H9 (cell line): ENCODE data around the gene IGF1R. TPM values are rescaled to one million over a fixed set of nuclear protein-coding genes. Genes with fewer than 3 reads are reported as not detected.

ENCODE experiments used
- DNase-seq: peaks from one replicate; pipeline ENCODE4 v3.0.0-alpha.2; 2017
- H2AFZ ChIP-seq: one replicate; pipeline ENCODE4 v1.6.1; 2013; ENCODE audit warnings: mild to moderate bottlenecking, low read length, control low read depth, moderate library complexity
- H2AK5ac ChIP-seq: 2 replicates; pipeline ENCODE4 v1.6.1; 2013; ENCODE audit warnings: low read length, control low read depth, mixed read lengths; ENCODE audit not compliant: insufficient read length
- H2BK120ac ChIP-seq: one replicate; pipeline ENCODE4 v1.6.1; 2013; ENCODE audit warnings: low read depth, mild to moderate bottlenecking, low read length, control low read depth, inconsistent platforms; ENCODE audit not compliant: poor library complexity, severe bottlenecking
- H2BK12ac ChIP-seq: 2 replicates; pipeline ENCODE4 v1.6.1; 2013; ENCODE audit warnings: low read length, control low read depth, mixed read lengths, low read depth; ENCODE audit not compliant: insufficient read length
- H2BK15ac ChIP-seq: 2 replicates; pipeline ENCODE4 v1.6.1; 2013; ENCODE audit warnings: low read depth, low read length, control low read depth
- H2BK20ac ChIP-seq: one replicate; pipeline ENCODE4 v1.6.1; 2013; ENCODE audit warnings: low read depth, mild to moderate bottlenecking, low read length, control low read depth, inconsistent platforms; ENCODE audit not compliant: poor library complexity, severe bottlenecking
- H2BK5ac ChIP-seq: 2 replicates; pipeline ENCODE4 v1.6.1; 2013; ENCODE audit warnings: low read length, control low read depth, mixed read lengths; ENCODE audit not compliant: insufficient read length
- H3K14ac ChIP-seq: 2 replicates; pipeline ENCODE4 v1.6.1; 2013; ENCODE audit warnings: low read length, control low read depth; ENCODE audit not compliant: insufficient read depth
- H3K18ac ChIP-seq: 2 replicates; pipeline ENCODE4 v1.6.1; 2013; ENCODE audit warnings: low read depth, mild to moderate bottlenecking, mixed read lengths, low read length, control low read depth; ENCODE audit not compliant: insufficient read length
- H3K23ac ChIP-seq: 2 replicates; pipeline ENCODE4 v1.6.1; 2013; ENCODE audit warnings: low read length, control low read depth, mixed read lengths, low read depth; ENCODE audit not compliant: insufficient read length
- H3K23me2 ChIP-seq: 2 replicates; pipeline ENCODE4 v1.6.1; 2013; ENCODE audit warnings: low read depth, mild to moderate bottlenecking, mixed read lengths, low read length, control low read depth; ENCODE audit not compliant: insufficient read length, poor library complexity, severe bottlenecking
- H3K27ac ChIP-seq: 2 replicates; pipeline ENCODE4 v1.5.1; 2013; ENCODE audit warnings: low read length, control low read depth, mixed read lengths, low read depth; ENCODE audit not compliant: insufficient read length
- H3K27me3 ChIP-seq: 2 replicates; pipeline ENCODE4 v1.6.1; 2013; ENCODE audit warnings: low read length, control low read depth, inconsistent platforms; ENCODE audit not compliant: insufficient read depth
- H3K4ac ChIP-seq: 2 replicates; pipeline ENCODE4 v1.6.1; 2013; ENCODE audit warnings: low read depth, mild to moderate bottlenecking, control low read depth, inconsistent platforms, low read length, moderate library complexity
- H3K4me1 ChIP-seq: 2 replicates; pipeline ENCODE4 v1.6.1; 2013; ENCODE audit warnings: low read length, control low read depth, inconsistent platforms; ENCODE audit not compliant: insufficient read depth
- H3K4me2 ChIP-seq: 2 replicates; pipeline ENCODE4 v1.6.1; 2013; ENCODE audit warnings: low read length, control low read depth, mixed read lengths; ENCODE audit not compliant: insufficient read length, insufficient read depth
- H3K56ac ChIP-seq: 2 replicates; pipeline ENCODE4 v1.6.1; 2013; ENCODE audit warnings: low read depth, mild to moderate bottlenecking, mixed read lengths, low read length, control low read depth; ENCODE audit not compliant: insufficient read length
- H3K79me1 ChIP-seq: 2 replicates; pipeline ENCODE4 v1.6.1; 2013; ENCODE audit warnings: low read depth, mild to moderate bottlenecking, moderate library complexity, low read length, control low read depth, inconsistent platforms; ENCODE audit not compliant: insufficient read depth, poor library complexity, severe bottlenecking
- H3K79me2 ChIP-seq: 2 replicates; pipeline ENCODE4 v1.6.1; 2013; ENCODE audit warnings: low read length, control low read depth, inconsistent platforms; ENCODE audit not compliant: insufficient read depth
- H3K9ac ChIP-seq: 2 replicates; pipeline ENCODE4 v1.6.1; 2013; ENCODE audit warnings: low read length, control low read depth, mixed read lengths; ENCODE audit not compliant: insufficient read length; ENCODE audit errors: extremely low read depth
- H3K9me3 ChIP-seq: one replicate; pipeline ENCODE4 v1.6.1; 2013; ENCODE audit warnings: low read depth, low read length, inconsistent platforms; ENCODE audit not compliant: control insufficient read depth
- H3T11ph ChIP-seq: one replicate; pipeline ENCODE4 v1.6.1; 2013; ENCODE audit warnings: mild to moderate bottlenecking, low read length, control low read depth, inconsistent platforms
- H4K20me1 ChIP-seq: one replicate; pipeline ENCODE4 v1.6.1; 2013; ENCODE audit not compliant: control insufficient read depth, insufficient read length, insufficient read depth
- H4K5ac ChIP-seq: 2 replicates; pipeline ENCODE4 v1.6.1; 2013; ENCODE audit warnings: low read depth, mild to moderate bottlenecking, mixed read lengths, low read length, control low read depth; ENCODE audit not compliant: insufficient read length
- H4K8ac ChIP-seq: replicated peaks from 2 replicates; pipeline ENCODE4 v1.6.1; 2013; ENCODE audit warnings: low read length, control low read depth, mixed read lengths, low read depth; ENCODE audit not compliant: insufficient read length
- H4K91ac ChIP-seq: 2 replicates; pipeline ENCODE4 v1.6.1; 2013; ENCODE audit warnings: low read depth, mild to moderate bottlenecking, moderate library complexity, mixed read lengths, low read length, control low read depth; ENCODE audit not compliant: insufficient read length
- H3K27ac Mint-ChIP-seq, 3 experiments: 2 replicates in 2 of 3; 3 replicates in 1 of 3; pipeline ENCODE4 v1.8.0; 2020 to 2021; ENCODE audit warnings: mixed read lengths in 3 of 3, mild to moderate bottlenecking in 1 of 3, moderate library complexity in 1 of 3
- H3K27me3 Mint-ChIP-seq: 2 replicates; pipeline ENCODE4 v1.8.0; 2021; ENCODE audit warnings: low read depth, mild to moderate bottlenecking, moderate library complexity, mixed read lengths
- H3K36me3 Mint-ChIP-seq, 3 experiments: 2 replicates in 2 of 3; 3 replicates in 1 of 3; pipeline ENCODE4 v1.8.0; 2020 to 2021; ENCODE audit warnings: low read depth in 3 of 3, mixed read lengths in 3 of 3; ENCODE audit not compliant: insufficient read depth in 1 of 3
- H3K4me1 Mint-ChIP-seq, 2 experiments: 2 replicates each; pipeline ENCODE4 v1.8.0; 2020; ENCODE audit warnings: mixed read lengths in 2 of 2
- H3K4me3 Mint-ChIP-seq, 2 experiments: 2 replicates in 1 of 2; 3 replicates in 1 of 2; pipeline ENCODE4 v1.8.0; 2020 to 2021; ENCODE audit warnings: mild to moderate bottlenecking in 2 of 2, mixed read lengths in 2 of 2, moderate library complexity in 1 of 2
- H3K9me3 Mint-ChIP-seq, 2 experiments: 2 replicates in 1 of 2; 3 replicates in 1 of 2; pipeline ENCODE4 v1.8.0; 2020; ENCODE audit warnings: mild to moderate bottlenecking in 2 of 2, mixed read lengths in 2 of 2, moderate library complexity in 1 of 2
- CTCF ChIP-seq: fragments of 200-600 bp; sonication (generic); conservative IDR thresholded peaks from 3 replicates; pipeline ENCODE4 v1.8.0; 2021; ENCODE audit warnings: antibody characterized with exemption, mild to moderate bottlenecking
- WGBS: extraction: QIAGEN DNeasy Blood & Tissue Kit; methylation state at CpG from one replicate; pipeline ENCODE4 v1.1.7; 2013; ENCODE audit warnings: missing lambda C conversion rate, low lambda C conversion rate, mixed read lengths; ENCODE audit not compliant: insufficient read length; ENCODE audit errors: extremely low coverage; 5-methylcytosine and 5-hydroxymethylcytosine counted together
- total RNA-seq: library from RNA; stranded (reverse); gene quantifications from 2 replicates; pipeline ENCODE4 v1.2.1, GENCODE V29; 2021

The IGF1R gene
- total RNA-seq, 1 experiment from 2014 or later: 70.0 TPM

GRCh38 chr15:98770984-98771383 lies 122.6 kb downstream of the IGF1R start:
- Histone ChIP-seq H3K14ac (no peak overlapping the region), H2BK5ac (no peak overlapping the region), H2BK20ac (no peak overlapping the region), H3K27ac (no peak overlapping the region), H3K56ac (no peak overlapping the region), H4K91ac (no peak overlapping the region), H3K18ac (no peak overlapping the region), H3K9me3 (no peaks in the 10 kb centered on the region), H3K23ac (no peak overlapping the region), H3K4ac (no peak overlapping the region), H2BK15ac (no peak overlapping the region), H3T11ph (no peak overlapping the region), H4K8ac (no peak overlapping the region), H3K27me3 (no peaks in the 10 kb centered on the region), H2BK12ac (no peak overlapping the region), H2BK120ac (no peak overlapping the region), H2AFZ (no peak overlapping the region), H2AK5ac (no peak overlapping the region), H4K20me1 (no peaks in the 10 kb centered on the region), H3K4me1 (peaks cover 26% of the 10 kb centered on the region; the same call in 1 of the 2 replicates), H4K5ac (no peak overlapping the region), H3K79me1 (peaks cover 9% of the 10 kb centered on the region), H3K9ac (no peak overlapping the region), H3K79me2 (peaks cover 41% of the 10 kb centered on the region; the same call in 1 of the 2 replicates), H3K4me2 (no peak overlapping the region), H3K23me2 (no peaks in the 10 kb centered on the region)
- Mint-ChIP-seq H3K4me3 (no peak overlapping the region), H3K36me3 (no peaks in the 10 kb centered on the region; a peak in 1 of 7 replicates), H3K4me1 (peaks cover 81 to 85% of the 10 kb centered on the region in 2 experiments), H3K27me3 (no peaks in the 10 kb centered on the region), H3K9me3 (no peaks in the 10 kb centered on the region), H3K27ac (peak overlapping the region in 2 of 3 experiments; percentile 22 to 36; a peak in 2 of 7 replicates)
- no peak for DNase-seq
- WGBS: 100% methylated on average over 1 of the region's 3 CpGs
- TF ChIP-seq CTCF: no peak
